NCI-H1417 treated with DMSO at 0.1 percent for 48 hours (cell line): ENCODE results near the gene METTL15.
"Not testable (repeated sequence)": the region's sequence is repeated elsewhere in the genome, so short reads cannot be mapped to it uniquely, and the experiment has no call there.

Source experiments
- DNase-seq: peaks from one replicate; lab custom pipeline; 2025; lab: John Stamatoyannopoulos, UW

METTL15 gene

GRCh38 chr11:28296426-28296825, 188.2 kb downstream of the METTL15 start:
- no peak for DNase-seq

GRCh38 chr11:28298209-28298608, 190.0 kb downstream of the METTL15 start:
- DNase-seq: no peak

GRCh38 chr11:28303477-28304191, 195.4 kb downstream of the METTL15 start:
- no peak for DNase-seq

GRCh38 chr11:28315440-28315839, 207.3 kb downstream of the METTL15 start:
- no peak for DNase-seq

GRCh38 chr11:28318871-28319270, 210.7 kb downstream of the METTL15 start:
- DNase-seq: no peak

- DNase-seq: no peak
Measured at GRCh38 chr11:28323621-28324020, 215.4 kb downstream of the METTL15 start.

GRCh38 chr11:28332393-28332792, 224.2 kb downstream of the METTL15 start:
- not testable (repeated sequence) for DNase-seq

- no peak for DNase-seq
Measured at GRCh38 chr11:28337701-28338100, 229.5 kb downstream of the METTL15 start.

- DNase-seq: no peak
Measured at GRCh38 chr11:28338371-28338770, 230.2 kb downstream of the METTL15 start.

- DNase-seq: no peak
Measured at GRCh38 chr11:28339488-28339887, 231.3 kb downstream of the METTL15 start.

GRCh38 chr11:28342716-28343115, 234.5 kb downstream of the METTL15 start:
- DNase-seq: no peak

- no peak for DNase-seq
Measured at GRCh38 chr11:28343304-28344233, 235.4 kb downstream of the METTL15 start.

GRCh38 chr11:28346209-28346608, 238.0 kb downstream of the METTL15 start:
- DNase-seq: no peak

GRCh38 chr11:28346721-28347120, 238.5 kb downstream of the METTL15 start:
- DNase-seq: no peak

GRCh38 chr11:28347371-28347770, 239.2 kb downstream of the METTL15 start:
- DNase-seq: no peak

GRCh38 chr11:28350216-28350615, 242.0 kb downstream of the METTL15 start:
- DNase-seq: no peak

GRCh38 chr11:28353991-28354390, 245.8 kb downstream of the METTL15 start:
- DNase-seq: no peak

GRCh38 chr11:28366549-28367346, 258.6 kb downstream of the METTL15 start:
- DNase-seq: no peak

GRCh38 chr11:28378095-28378494, 269.9 kb downstream of the METTL15 start:
- DNase-seq: not testable (repeated sequence)
